ENCODE results near the gene HEATR5A. TPM values are rescaled to one million over a fixed set of nuclear protein-coding genes. Genes with fewer than 3 reads are reported as not detected.
A peak's percentile ranks its signal among the peaks of the same experiment; 100 is the strongest.

Gene HEATR5A
- total RNA-seq, 1 donor from 2014 or later = 46.3 TPM

GRCh38 chr14:31457665-31458659 lies 37.6 kb upstream of the HEATR5A start:
- Histone ChIP-seq H3K27me3 (no peaks in the 10 kb centered on the region), H3K9me3 (no peaks in the 10 kb centered on the region), H3K27ac (peak overlapping the region; percentile 86), H3K4me1 (peaks cover 9% of the 10 kb centered on the region), H3K4me3 (peak overlapping the region; percentile 73), H3K36me3 (no peaks in the 10 kb centered on the region)
- intact Hi-C loops (cut with DNase I) = no loop called here
- TF ChIP-seq CTCF (IDR thresholded peaks at IDR 0.05) = no peak
- no peak for DNase-seq
- ATAC-seq = no peak

GRCh38 chr14:31456841-31457664 lies 36.7 kb upstream of the HEATR5A start, which contains the start of gene DTD2:
Gene DTD2 (minus strand): TSS chr14:31457506. CDS start chr14:31457393, 113 bp downstream.
- Histone ChIP-seq H3K9me3 (no peaks in the 10 kb centered on the region), H3K27me3 (no peaks in the 10 kb centered on the region), H3K36me3 (peaks cover 5% of the 10 kb centered on the region), H3K27ac (peak within 1 kb of the TSS; percentile 86), H3K4me3 (peak within 1 kb of the TSS; percentile 73), H3K4me1 (peaks cover 9% of the 10 kb centered on the region)
- intact Hi-C loops (cut with DNase I) = no loop called here
- TF ChIP-seq CTCF (IDR thresholded peaks at IDR 0.05) = no peak
- DNase-seq (peak; percentile 97), ATAC-seq (peak; percentile 100)

DNA sequence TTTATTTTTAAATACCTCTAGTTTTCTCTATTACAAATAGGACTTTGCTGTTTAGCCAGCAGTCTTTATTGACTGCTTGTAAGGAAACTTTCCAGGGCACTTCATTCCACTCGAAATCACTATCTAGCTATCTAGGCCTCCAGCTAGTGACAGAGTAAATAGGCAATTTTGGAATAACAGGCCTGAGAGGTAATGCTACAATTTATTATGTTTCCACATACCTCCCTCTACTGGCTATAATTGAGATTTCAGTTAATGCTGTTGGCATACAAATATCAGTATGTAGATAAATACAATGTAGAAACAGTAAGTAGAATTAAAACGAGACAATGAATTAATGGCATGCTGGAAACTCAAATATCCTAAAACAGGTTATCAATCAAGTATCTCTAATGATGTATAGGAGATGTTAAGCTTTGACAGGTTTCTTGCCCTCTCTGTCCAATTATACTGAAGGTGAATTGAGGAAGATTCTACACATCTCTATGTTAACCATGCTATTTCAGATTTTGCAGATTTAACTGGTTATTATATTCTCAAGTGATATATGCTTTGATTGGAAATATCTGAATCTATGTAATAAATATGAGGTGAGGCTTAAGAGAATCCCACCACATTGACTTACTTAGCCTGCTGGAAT lies 29.7 kb upstream of the HEATR5A start:
- H3K27me3 ChIP-seq = no peaks in the 10 kb centered on the region
- peaks cover 14% of the 10 kb centered on the region for H3K36me3 ChIP-seq
- DNase-seq (no peak), ATAC-seq (peak; percentile 83)
- H3K4me1 ChIP-seq = peaks cover 4% of the 10 kb centered on the region
- peak; percentile 63 for TF ChIP-seq CTCF (IDR thresholded peaks at IDR 0.05)
- intact Hi-C loops (cut with DNase I) = no loop called here
- H3K9me3 ChIP-seq = no peaks in the 10 kb centered on the region
- no peak overlapping the region for H3K4me3 ChIP-seq
- H3K27ac ChIP-seq = no peak overlapping the region

DNA sequence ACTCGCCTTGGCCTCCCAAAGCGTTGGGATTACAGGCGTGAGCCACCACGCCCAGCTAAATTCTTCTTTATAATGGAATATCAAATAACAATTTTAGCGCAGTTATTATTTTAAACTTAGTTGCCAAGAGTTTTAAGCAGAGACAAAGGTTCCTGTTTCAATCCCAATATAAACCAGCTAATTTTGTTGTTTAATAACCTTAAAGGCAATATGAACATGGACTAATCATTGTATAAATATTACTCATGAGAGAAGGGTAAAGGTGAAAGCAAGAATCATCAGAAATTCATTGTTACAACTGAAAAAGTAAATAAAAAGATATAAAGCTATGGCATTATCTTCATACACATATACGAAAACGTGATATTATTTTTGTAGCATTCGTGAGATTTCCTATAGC lies 28.8 kb upstream of the HEATR5A start:
- H3K4me1 ChIP-seq = peaks cover 4% of the 10 kb centered on the region
- ATAC-seq = no peak
- H3K27ac ChIP-seq = no peak overlapping the region
- H3K9me3 ChIP-seq = no peaks in the 10 kb centered on the region
- no peak overlapping the region for H3K4me3 ChIP-seq
- no peak for DNase-seq
- intact Hi-C loops (cut with DNase I) = no loop called here
- H3K27me3 ChIP-seq = no peaks in the 10 kb centered on the region
- no peak for TF ChIP-seq CTCF (IDR thresholded peaks at IDR 0.05)
- H3K36me3 ChIP-seq = peaks cover 14% of the 10 kb centered on the region

DNA sequence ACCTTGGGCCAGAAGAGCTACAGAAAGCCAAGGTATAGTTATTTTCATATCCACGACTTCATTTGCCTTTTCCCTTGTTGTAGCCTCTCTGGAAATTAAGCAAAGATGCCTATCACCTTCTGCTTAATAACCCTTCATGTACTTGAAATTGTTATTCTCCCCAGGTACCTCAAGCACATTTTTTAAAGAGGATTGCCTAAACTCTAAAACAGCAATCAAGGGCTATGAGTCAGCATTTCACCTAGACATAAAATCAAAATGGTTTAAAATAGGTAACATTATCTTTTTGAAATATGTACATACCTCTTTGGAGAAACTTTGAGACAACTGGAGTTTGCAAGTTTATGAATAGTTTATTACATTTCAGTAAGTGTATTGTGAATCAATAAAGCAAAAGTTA lies 25.4 kb upstream of the HEATR5A start:
- Histone ChIP-seq H3K27ac (no peak overlapping the region), H3K9me3 (no peaks in the 10 kb centered on the region), H3K36me3 (no peaks in the 10 kb centered on the region), H3K27me3 (no peaks in the 10 kb centered on the region), H3K4me1 (peaks cover 4% of the 10 kb centered on the region), H3K4me3 (no peak overlapping the region)
- no peak for TF ChIP-seq CTCF (IDR thresholded peaks at IDR 0.05)
- DNase-seq (no peak), ATAC-seq (peak; percentile 47)
- intact Hi-C loops (cut with DNase I) = no loop called here

All from upper lobe of right lung (tissue), 1 donor.